ENCODE measurements around the gene GNAI3. TPM values are rescaled to one million over a fixed set of nuclear protein-coding genes. Genes with fewer than 3 reads are reported as not detected.

Gene GNAI3
- total RNA-seq, 1 experiment from 2014 or later = 6.4 TPM

DNA sequence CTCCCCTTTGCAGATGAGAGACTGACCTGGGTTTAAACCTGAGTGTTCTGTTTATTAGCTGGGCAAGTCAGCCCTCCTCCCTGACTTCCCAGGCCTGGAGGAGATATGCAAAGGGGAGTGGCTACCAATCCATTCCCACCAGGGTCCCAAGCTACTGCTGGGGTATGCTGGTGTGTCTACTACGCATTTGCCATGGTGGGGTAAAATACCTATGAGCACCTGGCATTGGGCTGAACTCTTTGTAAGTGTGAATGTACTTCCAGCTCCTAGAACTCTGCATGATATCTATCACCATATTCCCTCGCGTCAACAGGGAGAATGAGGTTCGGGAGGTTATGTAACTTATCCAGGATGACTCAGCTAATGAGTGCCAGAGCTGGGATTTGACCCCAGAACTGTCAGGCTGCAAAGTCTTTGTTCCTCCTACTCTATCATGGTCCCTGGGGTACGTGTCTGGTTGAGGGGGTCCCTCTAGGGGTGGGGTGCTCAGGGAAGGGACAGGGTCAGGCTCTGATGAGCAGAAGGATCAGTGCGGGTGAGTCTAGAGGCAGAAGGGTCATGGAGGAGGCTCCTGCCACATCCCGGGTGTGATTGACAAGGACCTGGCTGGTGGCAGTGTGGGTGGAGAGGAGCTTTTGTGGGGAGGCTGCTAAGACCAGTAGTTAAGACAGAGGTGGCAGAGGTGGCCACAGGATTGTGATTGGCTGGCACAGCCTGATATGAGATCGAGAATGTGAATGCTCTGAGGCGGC is 88.0 kb downstream of the GNAI3 start:
- CTCF ChIA-PET = interaction anchor here (0.7 kb wide), 1 partner anchor 158 kb away, joined by 3 read pairs; no protein-coding TSS in a partner anchor
- H3K4me3 Mint-ChIP-seq (ENCODE audit: unreplicated experiment) = no peak overlapping the region
- POLR2A ChIA-PET = no interaction called here
- no peaks in the 10 kb centered on the region for H3K9me3 ChIP-seq
- intact Hi-C loops (cut with micrococcal nuclease; ENCODE audit: unreplicated experiment) = no loop called here
- no peaks in the 10 kb centered on the region for H3K36me3 ChIP-seq (ENCODE audit: control insufficient read depth, insufficient read depth, low read length)
- TF ChIP-seq, protein P1, sequence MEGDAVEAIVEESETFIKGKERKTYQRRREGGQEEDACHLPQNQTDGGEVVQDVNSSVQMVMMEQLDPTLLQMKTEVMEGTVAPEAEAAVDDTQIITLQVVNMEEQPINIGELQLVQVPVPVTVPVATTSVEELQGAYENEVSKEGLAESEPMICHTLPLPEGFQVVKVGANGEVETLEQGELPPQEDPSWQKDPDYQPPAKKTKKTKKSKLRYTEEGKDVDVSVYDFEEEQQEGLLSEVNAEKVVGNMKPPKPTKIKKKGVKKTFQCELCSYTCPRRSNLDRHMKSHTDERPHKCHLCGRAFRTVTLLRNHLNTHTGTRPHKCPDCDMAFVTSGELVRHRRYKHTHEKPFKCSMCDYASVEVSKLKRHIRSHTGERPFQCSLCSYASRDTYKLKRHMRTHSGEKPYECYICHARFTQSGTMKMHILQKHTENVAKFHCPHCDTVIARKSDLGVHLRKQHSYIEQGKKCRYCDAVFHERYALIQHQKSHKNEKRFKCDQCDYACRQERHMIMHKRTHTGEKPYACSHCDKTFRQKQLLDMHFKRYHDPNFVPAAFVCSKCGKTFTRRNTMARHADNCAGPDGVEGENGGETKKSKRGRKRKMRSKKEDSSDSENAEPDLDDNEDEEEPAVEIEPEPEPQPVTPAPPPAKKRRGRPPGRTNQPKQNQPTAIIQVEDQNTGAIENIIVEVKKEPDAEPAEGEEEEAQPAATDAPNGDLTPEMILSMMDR (IDR thresholded peaks at IDR 0.05; ENCODE audit: insufficient read depth in 1 of 2, low read depth in 1 of 2, low read length in 1 of 2, severe bottlenecking in 1 of 2, unreplicated experiment in 1 of 2) = no peak
- no peak overlapping the region for H3K4me3 ChIP-seq (ENCODE audit: low read depth, low read length)
- peak overlapping the region; percentile 48 for H3K27ac Mint-ChIP-seq (ENCODE audit: unreplicated experiment)
- H3K27me3 ChIP-seq (replicated peaks; ENCODE audit: control insufficient read depth, insufficient read depth, low read length) = no peaks in the 10 kb centered on the region
- H3K27me3 Mint-ChIP-seq (ENCODE audit: insufficient read depth, unreplicated experiment) = no peaks in the 10 kb centered on the region
- H3K4me1 Mint-ChIP-seq (ENCODE audit: low read depth, unreplicated experiment) = peaks cover 9% of the 10 kb centered on the region
- peak in 1 of 2 experiments; percentile 33 for DNase-seq
- BruUV-seq (replicated peaks) = no TSS peak
- H3K36me3 Mint-ChIP-seq (ENCODE audit: insufficient read depth, unreplicated experiment) = peaks cover 11% of the 10 kb centered on the region
- H3K4me1 ChIP-seq = peaks cover 8% of the 10 kb centered on the region
- no peaks in the 10 kb centered on the region for H3K9me3 Mint-ChIP-seq (ENCODE audit: unreplicated experiment)

DNA sequence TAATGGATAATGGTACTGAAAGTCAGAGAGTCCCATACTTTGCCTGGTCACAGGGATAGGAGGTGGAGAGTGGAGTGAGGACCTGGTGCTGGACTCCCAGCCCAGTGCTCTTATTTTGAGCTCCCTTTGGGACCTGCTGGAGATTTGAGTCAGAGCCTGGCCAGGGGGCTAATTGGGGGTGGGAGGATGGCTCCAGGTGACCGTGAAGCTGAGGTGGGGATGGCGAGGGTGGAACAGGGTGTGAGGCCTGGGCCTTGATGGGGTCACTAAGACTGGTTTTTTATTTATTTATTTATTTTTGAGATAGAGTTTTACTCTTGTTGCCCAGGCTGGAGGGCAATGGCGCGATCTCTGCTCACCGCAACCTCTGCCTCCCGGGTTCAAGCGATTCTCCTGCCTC is 89.0 kb downstream of the GNAI3 start:
- Mint-ChIP-seq H3K4me1 (ENCODE audit: low read depth, unreplicated experiment) (peaks cover 9% of the 10 kb centered on the region), H3K4me3 (ENCODE audit: unreplicated experiment) (no peak overlapping the region), H3K27ac (ENCODE audit: unreplicated experiment) (no peak overlapping the region), H3K9me3 (ENCODE audit: unreplicated experiment) (no peaks in the 10 kb centered on the region), H3K36me3 (ENCODE audit: insufficient read depth, unreplicated experiment) (peaks cover 11% of the 10 kb centered on the region), H3K27me3 (ENCODE audit: insufficient read depth, unreplicated experiment) (no peaks in the 10 kb centered on the region)
- Histone ChIP-seq H3K27me3 (replicated peaks; ENCODE audit: control insufficient read depth, insufficient read depth, low read length) (no peaks in the 10 kb centered on the region), H3K4me3 (ENCODE audit: low read depth, low read length) (no peak overlapping the region), H3K4me1 (peaks cover 8% of the 10 kb centered on the region), H3K9me3 (no peaks in the 10 kb centered on the region), H3K36me3 (ENCODE audit: control insufficient read depth, insufficient read depth, low read length) (no peaks in the 10 kb centered on the region)
- no peak for DNase-seq
- CTCF ChIA-PET = interaction anchor here (0.7 kb wide), 1 partner anchor 159 kb away, joined by 3 read pairs; no protein-coding TSS in a partner anchor
- POLR2A ChIA-PET = interaction anchor here (2.2 kb wide), 1 partner anchor 89 kb away, joined by 7 read pairs; the partner anchor contains the start of gene GNAI3
- intact Hi-C loops (cut with micrococcal nuclease; ENCODE audit: unreplicated experiment) = no loop called here
- no TSS peak for BruUV-seq (replicated peaks)
- TF ChIP-seq, protein P1 (IDR thresholded peaks at IDR 0.05; ENCODE audit: insufficient read depth in 1 of 2, low read depth in 1 of 2, low read length in 1 of 2, severe bottlenecking in 1 of 2, unreplicated experiment in 1 of 2) = no peak

DNA sequence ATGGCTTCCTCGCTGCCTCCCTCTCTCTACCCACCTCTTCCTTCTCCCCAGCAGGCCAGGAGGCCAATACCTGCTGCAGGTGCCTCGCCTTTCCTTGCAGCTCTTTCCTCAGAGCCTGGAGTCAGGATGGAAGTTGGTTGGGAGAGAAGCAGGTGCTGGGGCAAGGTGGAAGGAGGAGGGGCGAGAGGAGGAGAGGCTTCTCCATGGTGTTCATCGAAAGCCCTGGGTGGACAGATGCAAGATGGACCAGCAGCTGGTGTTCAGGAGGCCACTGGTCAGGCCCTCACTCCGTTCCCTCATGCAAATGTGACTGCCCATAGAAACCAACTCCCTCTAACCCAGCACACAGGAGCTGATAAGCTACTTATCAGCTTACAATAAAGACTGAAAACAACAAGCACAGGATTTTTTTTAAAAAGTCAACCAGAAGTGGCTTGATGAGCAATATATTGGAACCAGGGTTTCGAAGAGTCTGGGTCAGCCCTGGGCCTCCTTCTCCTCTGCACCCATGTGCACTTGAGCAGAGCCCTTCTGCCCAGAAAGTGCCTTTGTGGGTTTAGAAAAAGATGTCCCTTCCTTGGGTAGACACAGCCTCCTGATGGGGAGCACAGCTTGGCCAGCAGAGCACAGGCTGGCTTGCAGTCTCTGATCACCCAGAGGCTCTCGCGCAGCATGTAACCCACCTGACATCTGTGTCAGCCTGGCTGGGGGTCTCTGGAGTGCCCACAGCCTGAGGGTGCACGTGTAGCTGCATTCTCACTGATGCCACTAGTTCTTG is 90.8 kb downstream of the GNAI3 start:
- no peaks in the 10 kb centered on the region for H3K9me3 Mint-ChIP-seq (ENCODE audit: unreplicated experiment)
- no peak overlapping the region for H3K4me3 ChIP-seq (ENCODE audit: low read depth, low read length)
- TF ChIP-seq, protein P1 (IDR thresholded peaks at IDR 0.05; ENCODE audit: insufficient read depth in 1 of 2, low read depth in 1 of 2, low read length in 1 of 2, severe bottlenecking in 1 of 2, unreplicated experiment in 1 of 2) = no peak
- H3K36me3 ChIP-seq (ENCODE audit: control insufficient read depth, insufficient read depth, low read length) = no peaks in the 10 kb centered on the region
- H3K27me3 ChIP-seq (replicated peaks; ENCODE audit: control insufficient read depth, insufficient read depth, low read length) = no peaks in the 10 kb centered on the region
- intact Hi-C loops (cut with micrococcal nuclease; ENCODE audit: unreplicated experiment) = no loop called here
- H3K4me3 Mint-ChIP-seq (ENCODE audit: unreplicated experiment) = no peak overlapping the region
- no peaks in the 10 kb centered on the region for H3K9me3 ChIP-seq
- ChIA-PET POLR2A (interaction anchor here (2.2 kb wide), 1 partner anchor 91 kb away, joined by 7 read pairs; the partner anchor contains the start of gene GNAI3), CTCF (interaction anchor here (0.8 to 3.2 kb wide), 10 partner anchors 11 to 372 kb away, joined by 3 to 26 read pairs (median 6); partner anchors contain the start of genes AHCYL1 and GSTM4)
- no TSS peak for BruUV-seq (replicated peaks)
- no peak for DNase-seq
- no peaks in the 10 kb centered on the region for H3K27me3 Mint-ChIP-seq (ENCODE audit: insufficient read depth, unreplicated experiment)
- H3K27ac Mint-ChIP-seq (ENCODE audit: unreplicated experiment) = no peak overlapping the region
- peaks cover 8% of the 10 kb centered on the region for H3K4me1 ChIP-seq
- peaks cover 6% of the 10 kb centered on the region for H3K36me3 Mint-ChIP-seq (ENCODE audit: insufficient read depth, unreplicated experiment)
- peaks cover 9% of the 10 kb centered on the region for H3K4me1 Mint-ChIP-seq (ENCODE audit: low read depth, unreplicated experiment)

Data from Caco-2 (cell line).